ENCODE data around the gene ZNF567. TPM values are rescaled to one million over a fixed set of nuclear protein-coding genes. Genes with fewer than 3 reads are reported as not detected.

The ZNF567 gene
- total RNA-seq (2021; fragmentation: NEBNext Ultra II Directional; extraction: Animal tissue kit (Norgen Biotek cat#: 25700)), result 1 to 10 TPM; 2.9 to 5.8 (median 4.2) TPM
- long read RNA-seq, partial matches to known transcripts, result 1 of 4 reads
- long read RNA-seq, other reads (novel, unspliced or antisense), result 2 of 4 reads

DNA sequence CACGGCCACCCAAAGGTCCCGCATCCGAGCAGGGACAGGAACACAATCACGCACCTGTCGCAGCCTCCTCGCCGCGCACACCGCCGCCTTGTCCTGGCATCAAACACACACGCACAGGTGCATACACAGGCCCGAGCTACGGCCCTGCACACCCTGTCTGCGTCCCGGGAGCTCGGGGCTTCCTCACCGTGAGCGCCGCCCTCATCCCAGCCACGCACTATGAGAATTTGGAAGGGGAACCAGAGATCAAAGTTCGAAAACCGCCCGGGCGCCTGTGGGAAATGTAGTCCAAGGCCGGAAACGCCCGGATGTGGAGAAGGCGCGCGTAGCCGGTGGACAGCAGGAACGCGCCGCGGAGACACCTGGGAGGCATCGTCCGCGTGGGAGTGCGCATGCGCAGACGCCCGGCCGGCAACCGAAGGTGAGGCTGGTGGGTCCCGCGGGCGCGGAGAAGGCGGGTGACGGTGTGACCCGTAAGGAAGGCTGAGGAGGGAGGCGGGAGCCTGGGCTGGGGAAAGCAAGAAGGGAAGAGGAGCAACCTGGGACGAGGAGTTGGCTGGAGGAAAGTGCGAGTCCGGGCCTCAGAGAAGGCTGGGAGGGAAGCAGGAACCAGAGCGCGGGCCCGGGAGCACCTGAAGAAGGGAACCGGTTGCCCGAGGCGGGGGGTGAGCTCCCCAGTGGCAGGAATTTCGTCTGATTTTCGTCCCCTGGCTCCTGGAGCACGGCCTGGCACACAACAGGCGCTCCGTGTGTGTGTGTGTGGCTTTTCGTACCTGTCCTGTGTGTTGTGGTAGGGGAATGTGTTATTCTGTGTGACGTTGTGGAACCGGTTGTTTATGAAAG is at the start of gene ZNF567:
Gene ZNF567 (plus strand): TSS at position 399 of the 843 bp plus-strand sequence. CDS start 7,256 bp downstream, outside the sequence.
- peaks cover 32% of the 10 kb centered on the region for H3K9me3 Mint-ChIP-seq
- peak within 1 kb of the TSS; percentile 98 for H3K4me3 Mint-ChIP-seq
- H3K27me3 Mint-ChIP-seq (ENCODE audit: insufficient read depth), result peaks cover 6% of the 10 kb centered on the region
- peak within 1 kb of the TSS; percentile 88 for H3K27ac Mint-ChIP-seq
- H3K36me3 Mint-ChIP-seq (ENCODE audit: low read depth), result peaks cover 60% of the 10 kb centered on the region
- TF ChIP-seq, protein P1, sequence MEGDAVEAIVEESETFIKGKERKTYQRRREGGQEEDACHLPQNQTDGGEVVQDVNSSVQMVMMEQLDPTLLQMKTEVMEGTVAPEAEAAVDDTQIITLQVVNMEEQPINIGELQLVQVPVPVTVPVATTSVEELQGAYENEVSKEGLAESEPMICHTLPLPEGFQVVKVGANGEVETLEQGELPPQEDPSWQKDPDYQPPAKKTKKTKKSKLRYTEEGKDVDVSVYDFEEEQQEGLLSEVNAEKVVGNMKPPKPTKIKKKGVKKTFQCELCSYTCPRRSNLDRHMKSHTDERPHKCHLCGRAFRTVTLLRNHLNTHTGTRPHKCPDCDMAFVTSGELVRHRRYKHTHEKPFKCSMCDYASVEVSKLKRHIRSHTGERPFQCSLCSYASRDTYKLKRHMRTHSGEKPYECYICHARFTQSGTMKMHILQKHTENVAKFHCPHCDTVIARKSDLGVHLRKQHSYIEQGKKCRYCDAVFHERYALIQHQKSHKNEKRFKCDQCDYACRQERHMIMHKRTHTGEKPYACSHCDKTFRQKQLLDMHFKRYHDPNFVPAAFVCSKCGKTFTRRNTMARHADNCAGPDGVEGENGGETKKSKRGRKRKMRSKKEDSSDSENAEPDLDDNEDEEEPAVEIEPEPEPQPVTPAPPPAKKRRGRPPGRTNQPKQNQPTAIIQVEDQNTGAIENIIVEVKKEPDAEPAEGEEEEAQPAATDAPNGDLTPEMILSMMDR (IDR thresholded peaks at IDR 0.05), result 0 out of 2 replicates have a peak, but pooled peaks have one; percentile 25
- H3K4me1 Mint-ChIP-seq (ENCODE audit: low read depth), result peaks cover 25% of the 10 kb centered on the region
- DNase-seq, result peak; percentile 94

DNA sequence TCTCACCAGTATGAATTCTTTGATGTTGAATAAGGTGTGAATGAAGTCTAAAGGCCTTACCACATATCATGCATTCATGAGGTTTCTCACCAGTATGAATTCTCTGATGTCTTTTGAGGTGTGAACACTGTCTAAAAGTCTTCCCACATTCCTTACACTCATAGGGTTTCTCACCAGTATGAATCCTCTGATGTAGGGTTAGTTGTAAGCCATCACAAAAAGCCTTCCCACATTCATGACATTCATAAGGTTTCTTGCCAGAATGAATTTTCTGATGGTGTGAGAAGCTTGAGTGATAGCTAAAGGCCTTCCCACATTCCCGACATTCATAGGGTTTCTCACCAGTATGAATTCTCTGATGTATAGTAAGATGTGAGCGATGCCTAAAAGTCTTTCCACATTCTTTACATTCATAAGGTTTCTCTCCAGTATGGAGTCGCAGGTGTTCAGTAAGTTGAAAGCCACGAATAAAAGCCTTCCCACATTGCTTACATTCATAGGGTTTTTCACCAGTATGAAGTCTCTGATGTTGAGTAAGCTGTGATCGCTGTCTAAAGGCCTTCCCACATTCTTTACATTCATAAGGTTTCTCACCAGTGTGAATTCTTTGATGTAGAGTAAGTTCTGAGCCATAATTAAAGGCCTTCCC is 48.4 kb upstream of the ZNF567 start:
- Mint-ChIP-seq H3K4me1 (ENCODE audit: low read depth) (no peaks in the 10 kb centered on the region), H3K9me3 (peaks cover 95% of the 10 kb centered on the region), H3K4me3 (no peak overlapping the region), H3K36me3 (ENCODE audit: low read depth) (peaks cover 71% of the 10 kb centered on the region), H3K27me3 (ENCODE audit: insufficient read depth) (no peaks in the 10 kb centered on the region), H3K27ac (no peak overlapping the region)
- TF ChIP-seq, protein P1 (IDR thresholded peaks at IDR 0.05), result no peak
- DNase-seq, result no peak

DNA sequence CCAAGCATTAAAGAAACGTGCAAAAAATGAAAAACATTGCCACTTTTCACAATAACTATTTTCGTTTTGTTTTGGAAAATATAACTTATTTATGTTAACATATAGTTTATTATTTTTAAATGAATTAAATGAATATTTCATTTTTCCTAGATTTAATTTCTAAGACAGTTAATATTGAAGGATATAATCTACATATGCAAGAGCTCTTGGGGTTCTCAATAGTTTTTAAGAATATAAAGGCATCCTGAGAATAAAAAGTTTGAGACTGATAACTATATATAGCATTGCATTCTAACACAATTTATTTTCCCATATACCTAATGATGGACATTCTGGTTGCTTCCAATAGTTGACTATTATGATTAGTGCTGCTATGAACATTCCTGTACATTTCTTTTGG is 40.7 kb upstream of the ZNF567 start:
- Mint-ChIP-seq H3K4me3 (no peak overlapping the region), H3K27ac (no peak overlapping the region), H3K27me3 (ENCODE audit: insufficient read depth) (no peaks in the 10 kb centered on the region), H3K9me3 (peaks cover 64% of the 10 kb centered on the region), H3K36me3 (ENCODE audit: low read depth) (peaks cover 73% of the 10 kb centered on the region), H3K4me1 (ENCODE audit: low read depth) (no peaks in the 10 kb centered on the region)
- TF ChIP-seq, protein P1 (IDR thresholded peaks at IDR 0.05), result no peak
- no peak for DNase-seq

DNA sequence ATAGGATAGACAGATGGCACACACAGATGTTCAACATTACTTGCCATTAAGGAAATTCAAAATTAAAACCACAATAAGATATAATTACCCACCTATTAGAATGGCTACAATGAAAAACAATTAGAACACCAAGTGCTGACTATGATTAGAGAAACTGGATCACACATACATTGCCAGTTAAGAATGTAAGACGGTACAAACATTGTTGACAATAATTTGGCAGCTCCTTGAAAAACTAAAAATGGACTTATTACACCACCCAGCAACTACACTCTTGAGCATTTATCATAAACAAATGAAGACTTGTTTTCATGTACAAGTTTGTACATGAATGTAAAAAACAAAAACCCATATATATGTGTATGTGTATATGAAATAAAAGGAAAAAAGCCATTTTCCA is 34.5 kb upstream of the ZNF567 start:
- H3K27ac Mint-ChIP-seq, result no peak overlapping the region
- no peaks in the 10 kb centered on the region for H3K4me1 Mint-ChIP-seq (ENCODE audit: low read depth)
- TF ChIP-seq, protein P1 (IDR thresholded peaks at IDR 0.05), result no peak
- no peak for DNase-seq
- H3K9me3 Mint-ChIP-seq, result peaks cover 55% of the 10 kb centered on the region
- H3K4me3 Mint-ChIP-seq, result no peak overlapping the region
- peaks cover 82% of the 10 kb centered on the region for H3K36me3 Mint-ChIP-seq (ENCODE audit: low read depth)
- H3K27me3 Mint-ChIP-seq (ENCODE audit: insufficient read depth), result no peaks in the 10 kb centered on the region

DNA sequence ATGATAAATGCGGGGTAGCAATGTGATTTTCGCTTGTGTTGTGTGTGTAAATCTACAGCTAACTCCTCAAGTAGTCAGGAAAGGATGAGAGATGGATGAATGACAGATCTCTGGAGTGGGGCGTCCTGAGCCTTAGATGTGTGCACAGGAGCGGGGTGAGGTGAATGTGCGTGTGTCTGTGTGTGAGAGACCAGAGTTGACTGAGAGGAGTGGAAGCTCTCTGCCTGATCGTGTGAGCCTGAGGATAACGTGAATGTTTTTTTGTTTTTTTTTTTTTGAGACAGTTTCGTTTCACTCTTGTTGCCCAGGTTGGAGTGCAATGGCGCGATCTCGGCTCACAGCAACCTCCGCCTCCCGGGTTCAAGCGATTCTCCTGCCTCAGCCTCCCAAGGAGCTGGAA is 21.6 kb upstream of the ZNF567 start:
- Mint-ChIP-seq H3K27ac (peak overlapping the region; percentile 64), H3K36me3 (ENCODE audit: low read depth) (peaks cover 76% of the 10 kb centered on the region), H3K4me3 (peak overlapping the region; percentile 98), H3K27me3 (ENCODE audit: insufficient read depth) (peaks cover 7% of the 10 kb centered on the region), H3K9me3 (peaks cover 75% of the 10 kb centered on the region), H3K4me1 (ENCODE audit: low read depth) (peaks cover 26% of the 10 kb centered on the region)
- TF ChIP-seq, protein P1 (IDR thresholded peaks at IDR 0.05), result no peak
- DNase-seq, result no peak

Data from HFFc6 (cell line).